Fibroblast of upper back skin (primary cell): Measurements from ENCODE around the gene PLXNB1.
A peak's percentile ranks its signal among the peaks of the same experiment; 100 is the strongest.
"Not testable (repeated sequence)": the region's sequence is repeated elsewhere in the genome, so short reads cannot be mapped to it uniquely, and the experiment has no call there.

Source experiments
- DNase-seq: peaks from one replicate; pipeline ENCODE4 v3.0.0-alpha.2; 2013

The PLXNB1 gene

DNA sequence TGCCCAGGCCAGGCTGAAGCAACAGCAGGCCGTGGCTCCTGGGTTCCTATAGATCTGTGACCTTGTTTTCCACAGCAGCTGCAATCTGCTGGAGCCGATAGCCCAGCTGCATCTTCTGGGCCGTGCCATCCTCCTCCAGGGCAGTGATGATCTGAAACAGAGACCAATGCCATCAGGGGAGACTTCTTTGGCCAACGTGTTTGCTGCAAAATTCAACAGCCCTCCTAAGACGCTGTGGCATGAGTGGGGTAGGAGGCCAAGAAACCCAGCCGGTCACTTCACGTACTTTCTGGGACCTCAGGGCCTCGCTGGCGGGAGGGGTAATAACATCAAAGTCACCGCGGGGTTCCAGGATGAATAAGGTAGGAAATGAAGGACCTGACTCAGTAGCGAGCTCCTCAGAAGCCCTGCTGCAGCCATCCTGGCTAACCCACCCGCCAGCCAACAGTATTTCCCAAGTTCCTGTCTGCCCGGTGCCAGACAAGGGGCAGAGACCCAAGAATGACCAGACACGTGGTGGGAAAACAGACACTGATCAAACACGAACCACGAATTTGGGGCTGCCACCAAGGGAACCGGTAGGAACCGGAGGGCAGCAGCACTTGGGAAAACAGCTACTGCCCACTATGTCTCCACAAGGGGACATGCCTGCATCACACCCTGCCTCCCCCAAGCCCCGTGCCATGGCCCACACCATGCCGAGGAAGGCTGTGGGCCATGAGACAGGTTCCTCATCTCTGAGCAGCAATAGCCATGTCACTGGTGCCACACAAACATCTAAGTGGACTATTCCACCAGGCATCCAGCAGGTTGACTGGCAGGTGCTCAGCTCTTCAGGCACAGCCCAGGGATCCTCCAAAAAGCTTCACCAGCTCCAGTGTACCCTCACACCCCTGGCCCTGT is 25.2 kb downstream of the PLXNB1 start:
- DNase-seq, result no peak

DNA sequence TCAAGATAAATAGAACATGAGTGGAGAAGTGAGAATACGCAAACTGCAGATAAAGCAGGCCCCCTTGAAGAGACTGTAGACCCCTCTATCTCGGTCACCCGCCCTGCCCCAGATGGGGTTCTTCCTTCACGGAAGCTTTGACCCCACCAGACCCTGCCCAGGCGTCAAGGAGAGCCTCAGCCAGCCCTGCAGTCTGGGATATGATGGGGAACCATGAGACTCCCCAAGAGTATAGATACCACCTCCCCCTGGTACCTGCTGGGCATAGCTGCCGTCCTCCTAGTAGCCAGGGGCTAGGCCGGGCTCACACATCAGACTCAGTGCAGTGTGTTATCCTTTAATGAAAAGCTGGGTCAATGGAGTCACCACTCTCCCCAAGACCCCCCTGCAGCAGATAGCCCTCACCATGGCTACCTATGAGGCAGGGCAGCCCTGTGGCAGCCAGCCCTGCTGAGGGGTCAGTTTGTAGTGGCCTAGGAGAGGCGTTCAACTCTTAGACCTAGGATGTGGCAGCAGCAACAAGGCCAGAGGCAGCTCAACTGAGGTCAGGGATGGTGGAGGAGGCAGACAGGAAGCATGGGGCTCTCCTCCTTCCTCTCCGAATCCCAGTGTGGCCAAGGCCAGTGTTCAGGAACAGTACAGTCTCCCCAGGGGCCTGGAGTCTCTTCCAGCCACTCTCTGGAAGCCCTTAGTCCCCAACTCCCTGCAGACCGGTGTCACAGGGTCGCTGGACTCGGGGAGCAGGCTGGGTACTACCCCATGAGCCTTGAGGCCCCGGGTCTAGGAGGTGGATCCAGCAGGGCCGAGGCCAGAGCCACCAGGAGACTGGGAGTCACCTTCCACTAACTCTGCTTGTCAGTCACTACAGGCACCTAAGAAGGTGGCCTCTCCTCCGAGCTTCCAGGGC is 26.1 kb downstream of the PLXNB1 start:
- no peak for DNase-seq

DNA sequence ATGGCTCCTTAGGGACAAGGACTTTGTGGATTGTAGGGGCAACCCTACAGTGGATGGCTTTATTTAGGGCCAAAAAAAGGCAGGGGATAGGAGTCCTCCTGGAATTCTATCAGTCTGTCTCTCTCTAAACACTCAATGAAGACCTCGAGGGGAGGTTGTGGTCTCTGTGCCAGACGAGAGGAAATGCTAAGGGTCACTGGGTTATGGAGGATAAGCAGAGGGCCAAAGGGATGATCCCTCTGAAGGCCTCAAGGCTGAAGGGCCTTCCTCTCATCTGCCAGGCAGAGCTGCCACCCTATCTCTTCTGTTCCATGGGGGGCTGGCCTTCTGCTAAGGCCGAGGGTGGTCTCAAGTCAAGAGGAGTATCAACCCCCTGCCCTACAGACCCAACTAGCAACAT is 27.0 kb downstream of the PLXNB1 start:
- no peak for DNase-seq

DNA sequence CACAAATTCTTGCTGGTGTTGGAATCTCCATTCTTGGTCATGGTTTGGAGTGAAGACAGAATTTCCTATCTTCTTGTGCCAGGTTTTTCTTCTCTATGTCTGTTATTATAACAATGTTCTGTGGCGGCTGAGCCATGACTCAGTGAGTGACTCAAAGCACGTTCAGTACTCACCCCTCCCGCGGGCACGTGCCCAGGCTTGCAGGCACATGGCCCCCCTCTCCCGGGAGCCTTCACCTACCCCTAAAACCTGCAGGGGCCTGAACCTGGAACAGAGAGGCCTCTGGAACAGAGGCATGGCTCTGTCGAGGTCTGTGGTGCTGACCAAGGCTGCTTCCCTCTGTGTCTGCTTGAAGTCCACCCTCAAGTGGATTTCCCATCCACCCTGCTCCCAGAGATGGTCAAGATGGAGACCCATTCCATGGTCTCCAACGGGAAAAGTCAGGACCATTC is 27.6 kb downstream of the PLXNB1 start:
- DNase-seq, result peak; percentile 89

DNA sequence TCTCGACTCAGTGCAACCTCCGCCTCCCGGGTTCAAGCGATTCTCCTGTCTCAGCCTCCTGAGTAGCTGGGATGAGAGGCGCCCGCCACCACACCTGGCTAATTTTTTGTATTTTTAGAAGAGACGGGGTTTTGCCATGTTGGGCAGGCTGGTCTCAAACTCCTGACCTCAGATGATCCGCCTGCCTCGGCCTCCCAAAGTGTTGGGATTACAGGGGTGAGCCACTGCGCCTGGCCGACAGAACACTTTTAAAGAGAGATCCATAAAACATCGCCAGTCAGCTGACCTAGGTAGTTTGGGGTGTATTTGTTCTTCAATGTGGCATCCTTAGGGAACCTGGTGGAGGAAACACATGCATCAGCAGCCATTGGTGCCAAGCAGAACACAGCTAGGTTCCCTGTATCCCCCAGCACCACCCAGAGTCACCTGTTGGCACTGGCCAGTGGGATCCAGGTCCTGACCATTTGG is 28.4 kb downstream of the PLXNB1 start:
- not testable (repeated sequence) for DNase-seq

DNA sequence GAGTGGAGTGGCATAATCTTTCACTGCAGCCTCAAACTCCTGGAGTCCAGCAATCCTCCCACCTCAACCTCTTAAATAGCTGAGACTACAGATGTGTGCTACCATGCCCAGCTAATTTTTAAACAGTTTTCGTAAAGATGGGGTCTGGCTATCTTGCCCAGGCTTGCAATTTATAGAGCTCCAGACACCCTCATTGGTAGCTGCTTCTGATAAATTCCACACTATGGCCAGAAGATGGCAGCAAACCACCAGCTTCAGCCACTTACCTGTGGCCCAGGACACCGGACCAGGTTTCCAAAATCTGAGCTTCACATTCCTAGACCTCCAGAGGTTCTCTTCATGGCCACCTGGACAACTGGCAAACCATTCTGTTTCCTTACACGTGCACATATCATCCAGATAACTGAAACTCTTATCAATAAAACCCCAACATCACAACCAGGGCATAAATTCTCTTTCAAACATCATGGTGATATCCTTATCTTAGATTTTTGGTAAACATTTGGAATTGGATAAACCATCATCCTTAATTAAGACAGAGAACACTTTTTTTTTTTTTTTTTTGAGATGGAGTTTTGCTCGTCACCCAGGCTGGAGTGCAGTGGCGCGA is 29.0 kb downstream of the PLXNB1 start:
- DNase-seq, result peak; percentile 53

DNA sequence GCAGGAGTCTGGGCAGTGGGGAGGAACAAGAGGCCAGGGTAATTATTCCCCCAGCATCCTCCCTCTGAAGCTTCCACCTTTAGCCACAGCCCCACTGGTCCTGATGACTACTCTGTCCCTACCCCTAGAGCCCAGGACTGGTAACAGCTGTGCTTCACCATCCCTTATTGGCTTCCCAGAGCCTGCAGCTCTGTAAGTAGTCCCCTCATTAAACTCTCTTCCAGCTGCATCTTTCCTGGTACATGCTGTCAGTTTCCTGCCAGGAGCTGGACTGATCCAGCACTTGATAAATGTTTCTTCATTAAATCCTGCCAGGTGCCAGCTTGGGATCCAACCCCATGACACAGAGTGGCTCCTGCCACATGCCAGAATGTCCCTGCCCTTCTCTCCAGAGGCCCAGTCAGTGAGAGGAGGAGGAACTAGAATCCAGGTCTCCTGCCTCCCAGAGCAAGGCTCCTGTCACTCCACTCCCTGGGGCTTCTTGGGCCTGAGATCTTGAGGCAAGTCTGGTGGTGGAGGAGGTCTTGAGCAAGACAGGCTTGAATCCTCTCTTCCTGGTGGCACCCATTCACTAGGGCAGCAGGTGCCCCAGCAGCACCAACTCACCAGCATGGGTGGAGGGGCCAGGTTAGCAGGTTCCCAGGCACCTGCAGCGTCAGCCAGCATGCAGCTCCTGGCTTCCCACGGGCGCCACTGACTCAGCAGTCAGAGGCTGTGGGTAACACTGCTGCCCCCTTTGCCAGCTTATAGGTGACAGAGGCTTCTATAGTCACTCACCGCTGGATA is 30.3 kb downstream of the PLXNB1 start:
- no peak for DNase-seq

DNA sequence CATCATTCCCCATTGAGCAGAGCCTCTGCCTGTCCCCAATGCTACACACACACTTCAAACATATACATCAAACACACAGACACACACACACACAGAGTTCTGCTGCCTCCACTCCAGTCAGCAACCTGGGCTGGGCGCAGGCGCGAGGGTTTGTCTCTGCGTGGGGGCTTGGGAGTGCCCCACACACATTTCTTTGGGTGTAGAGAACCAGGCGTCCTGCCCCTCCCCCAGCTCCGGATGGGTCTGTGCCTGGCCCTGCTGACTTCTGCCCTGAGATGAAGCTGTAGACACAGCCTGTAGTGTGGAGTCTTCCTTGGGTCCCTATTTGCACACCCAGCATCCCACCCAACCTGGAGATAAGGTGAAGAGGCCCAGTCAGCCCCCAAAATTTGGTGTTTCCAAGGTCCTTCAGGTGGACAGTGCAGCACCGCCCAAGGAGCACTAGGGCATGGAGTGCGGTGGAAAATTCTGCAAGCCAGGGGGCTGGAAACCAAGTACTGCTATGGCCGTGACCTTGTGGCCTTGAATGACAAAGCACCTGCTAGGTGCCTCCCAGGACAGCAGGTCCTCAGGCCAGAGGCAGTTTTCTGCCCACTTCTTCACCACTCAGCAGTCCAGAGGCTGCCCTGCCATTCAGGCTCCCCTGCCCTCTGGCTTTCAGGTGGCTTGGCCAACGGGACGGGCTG is 31.0 kb downstream of the PLXNB1 start:
- no peak for DNase-seq

DNA sequence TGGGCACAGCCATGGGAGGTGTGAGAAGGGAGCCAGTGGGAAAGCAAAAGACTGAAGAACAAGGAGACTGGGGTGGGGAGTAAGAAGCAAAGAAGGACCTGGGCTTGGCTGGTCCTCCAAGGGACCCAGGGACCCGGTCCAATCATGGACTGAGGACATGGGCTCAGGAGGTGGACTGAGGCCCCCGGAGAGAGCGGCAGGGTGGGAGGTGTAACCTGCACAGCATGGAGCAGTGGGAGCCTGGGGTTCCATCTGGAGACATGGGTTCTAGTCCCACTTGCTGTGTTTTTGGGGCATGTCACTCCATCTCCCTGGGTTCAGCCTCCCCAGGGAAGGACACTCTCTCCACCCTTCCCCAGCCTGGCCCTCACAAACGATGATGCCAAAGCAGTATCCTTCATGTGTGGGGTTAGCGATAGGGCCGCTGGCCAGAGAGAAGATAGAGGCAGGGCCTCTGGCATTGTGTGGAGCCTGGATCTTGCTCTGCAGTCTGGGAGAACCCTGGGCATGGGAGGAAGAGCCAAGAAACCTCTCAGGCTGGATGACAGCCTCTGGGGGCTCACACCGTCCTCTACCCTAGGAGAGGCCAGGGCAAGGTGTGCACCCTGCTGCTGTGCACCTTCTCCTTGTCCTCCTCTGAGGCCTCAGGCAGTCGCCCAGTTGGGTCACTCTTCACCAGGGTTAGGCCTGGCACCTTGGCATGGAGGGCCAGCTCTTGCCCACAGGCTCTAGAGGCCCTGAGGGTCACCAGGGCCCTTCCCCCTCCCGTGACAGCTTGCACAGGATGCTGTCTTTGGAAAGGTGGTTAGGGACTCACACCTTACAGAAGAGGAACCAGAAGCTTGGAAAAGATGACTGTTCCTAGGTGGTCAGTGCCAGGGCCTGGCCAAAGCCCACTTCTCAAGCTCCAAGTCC is 31.9 kb downstream of the PLXNB1 start:
- DNase-seq, result no peak

DNA sequence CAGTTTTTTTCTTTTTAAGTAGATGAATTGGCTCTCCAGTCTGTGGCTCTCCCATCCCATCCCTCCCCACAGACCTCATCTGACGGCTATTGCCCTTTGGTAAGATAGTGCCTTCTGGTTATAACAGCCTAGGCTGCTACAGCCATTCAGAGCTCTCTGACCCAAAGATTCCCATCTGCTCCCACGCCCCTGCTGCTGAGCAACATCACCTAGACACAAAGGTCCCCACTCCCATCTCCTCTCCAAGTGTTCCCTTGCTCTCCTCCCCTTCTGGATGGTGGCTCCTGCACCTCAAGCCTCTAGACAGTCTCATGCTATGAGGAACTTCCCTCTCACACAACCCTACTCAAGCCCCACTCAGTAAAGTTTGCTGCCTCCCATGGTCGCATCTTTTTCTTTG is 34.2 kb downstream of the PLXNB1 start:
- DNase-seq, result no peak

DNA sequence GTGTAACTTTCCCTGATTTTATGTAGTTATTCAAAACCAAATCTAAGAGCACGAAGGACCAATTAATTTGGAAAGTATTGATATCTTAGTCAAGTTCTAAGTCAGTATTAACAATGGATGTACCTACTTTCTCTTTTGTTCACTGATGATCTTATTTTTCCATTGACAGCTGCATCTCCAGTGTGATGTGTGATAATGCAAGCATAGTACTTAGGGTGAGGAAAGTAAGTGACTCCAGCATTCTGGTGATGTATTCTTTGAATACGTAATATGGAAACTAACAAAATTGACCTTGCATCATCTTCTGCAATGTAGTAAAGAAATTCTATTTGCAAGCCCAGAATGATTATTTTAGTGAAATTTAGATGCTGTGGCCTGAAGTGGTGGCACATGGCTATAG is 35.5 kb downstream of the PLXNB1 start:
- DNase-seq, result no peak

DNA sequence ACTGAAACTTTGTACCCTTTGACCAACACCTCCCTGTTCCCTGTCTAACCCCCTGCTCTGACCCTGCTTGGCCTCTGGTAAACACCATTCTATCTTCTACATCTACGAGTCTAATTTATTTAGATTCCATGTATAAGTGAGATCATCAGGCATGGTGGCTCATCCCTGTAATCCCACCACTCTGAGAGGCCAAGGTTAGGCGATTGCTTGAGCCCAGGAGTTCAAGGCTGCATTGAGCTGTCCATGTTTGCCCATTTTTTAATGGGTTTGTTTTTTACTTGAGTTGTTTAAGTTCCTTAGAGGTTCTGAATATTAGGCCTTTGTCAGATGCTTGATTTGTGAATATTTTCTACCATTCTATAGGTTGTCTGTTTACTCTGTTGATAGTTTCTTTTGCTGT is 40.9 kb downstream of the PLXNB1 start:
- DNase-seq, result no peak

DNA sequence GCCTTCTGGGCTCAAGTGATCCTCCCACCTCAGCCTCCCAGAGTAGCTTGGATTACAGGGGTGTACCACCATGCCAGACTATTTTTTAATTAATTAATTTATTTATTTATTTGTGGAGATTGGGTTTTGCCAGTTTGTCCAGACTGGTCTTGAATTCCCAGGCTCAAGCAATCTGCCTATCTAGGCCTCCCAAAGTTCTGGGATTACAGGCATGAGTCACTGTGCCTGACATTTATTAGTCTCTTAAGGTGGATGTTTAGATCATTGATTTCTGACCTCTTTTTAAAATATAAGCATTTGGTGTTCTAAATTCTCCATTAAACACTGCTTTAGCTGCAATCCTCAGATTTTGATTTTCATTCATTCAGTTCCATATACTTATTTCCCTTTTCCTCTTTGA is 42.3 kb downstream of the PLXNB1 start:
- DNase-seq, result no peak

DNA sequence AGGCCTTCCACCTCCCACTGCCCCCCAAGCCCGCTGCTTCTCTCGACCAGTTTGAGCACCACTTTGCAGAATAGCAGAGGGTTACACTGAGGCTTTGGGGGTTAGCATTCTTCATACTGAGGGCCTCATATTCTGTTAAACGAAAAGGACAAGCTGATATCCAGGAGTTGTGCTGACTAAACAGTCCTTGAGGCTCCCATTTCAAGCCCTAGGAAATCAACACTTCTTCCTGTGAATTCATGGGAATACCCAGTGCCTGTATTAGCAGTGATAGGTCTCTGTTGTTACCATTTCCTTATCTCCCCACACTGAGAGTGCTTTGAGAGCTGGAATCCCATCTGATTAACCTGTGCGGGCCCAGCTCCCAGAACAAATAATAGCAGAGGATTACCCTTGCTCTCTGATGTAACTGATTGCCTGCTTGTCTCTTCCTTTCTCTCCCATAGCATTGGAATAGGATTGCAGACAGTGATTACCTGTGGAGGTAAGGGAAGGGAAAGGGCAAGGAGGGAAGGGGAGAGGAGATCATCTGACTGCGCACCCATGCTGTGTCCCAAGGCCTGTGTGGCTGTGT is 56.9 kb downstream of the PLXNB1 start:
- no peak for DNase-seq

DNA sequence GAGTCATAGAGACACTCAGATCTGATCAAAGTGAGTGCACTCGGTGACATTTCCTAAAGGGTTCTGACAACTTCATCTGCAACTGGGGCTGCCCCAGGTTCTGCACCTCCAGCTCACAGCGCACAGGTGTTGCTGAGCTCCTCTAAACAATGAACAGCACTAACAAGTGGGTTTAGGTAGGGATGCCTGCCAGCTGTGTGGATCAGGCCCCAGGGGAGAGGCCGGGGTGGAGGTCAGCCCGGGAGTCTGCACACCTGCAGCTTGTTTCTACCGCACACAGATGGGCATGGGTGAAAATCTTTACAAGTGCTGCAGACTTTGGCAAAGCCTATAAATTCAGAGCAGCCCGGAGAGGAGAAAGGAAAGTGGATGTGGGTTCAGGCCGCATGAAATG is 57.5 kb downstream of the PLXNB1 start:
- DNase-seq, result no peak

DNA sequence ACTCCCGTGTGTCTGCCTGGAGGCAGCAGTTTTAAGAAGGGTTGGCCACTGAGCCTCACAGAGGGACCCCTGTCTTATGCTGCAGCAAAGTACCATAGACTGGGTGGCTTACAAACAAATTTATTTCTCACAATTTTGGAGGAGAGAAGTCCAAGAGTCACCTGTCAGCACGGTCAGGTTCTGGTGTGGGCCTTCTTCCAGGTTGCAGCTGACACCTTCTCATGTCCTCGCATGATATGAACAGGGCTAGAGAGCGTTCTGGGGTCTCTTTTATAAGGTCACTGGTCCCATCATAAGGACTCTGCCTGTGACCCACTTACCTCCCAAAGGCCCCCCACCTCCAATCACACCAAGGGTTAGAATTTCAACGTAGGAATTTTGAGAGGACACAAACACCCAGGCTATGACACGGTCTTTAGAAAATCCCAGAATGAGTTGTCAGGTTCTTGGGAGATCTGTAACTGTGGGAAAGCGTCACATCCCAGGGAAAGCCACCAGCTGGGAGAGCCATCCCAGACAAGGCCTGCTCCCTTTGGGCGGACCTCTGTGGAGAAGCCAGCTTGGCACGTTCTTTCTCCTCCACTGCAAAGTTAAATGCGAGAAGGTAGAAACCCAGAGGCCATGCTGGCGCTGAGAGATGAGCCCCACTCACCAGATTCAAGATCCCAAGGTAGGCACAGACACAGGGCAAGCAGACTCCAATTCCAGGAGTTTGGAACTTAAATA is 58.1 kb downstream of the PLXNB1 start, which contains the start of gene FBXW12:
Gene FBXW12 (plus strand): TSS at position 569 of the 726 bp plus-strand sequence. CDS start 549 bp downstream, outside the sequence.
- DNase-seq, result no peak

DNA sequence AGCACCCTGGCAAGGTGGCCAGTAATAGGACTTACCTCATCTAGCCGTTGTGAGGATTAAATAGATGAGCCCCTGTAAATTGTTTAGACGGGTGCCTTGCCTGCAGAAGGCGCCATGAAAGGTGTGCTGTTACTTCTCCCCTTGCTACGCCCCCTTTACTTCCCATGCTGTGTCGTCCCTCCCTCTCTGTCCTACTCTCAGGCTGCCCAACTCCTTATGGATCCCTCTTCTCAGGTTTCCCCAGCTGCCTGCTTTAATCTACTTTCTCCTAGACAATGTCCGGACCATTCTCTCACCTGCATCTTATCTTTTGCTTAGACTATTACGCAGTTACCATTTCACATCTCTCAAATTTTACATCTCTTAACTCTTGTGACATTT is 59.6 kb downstream of the PLXNB1 start:
- DNase-seq, result no peak

DNA sequence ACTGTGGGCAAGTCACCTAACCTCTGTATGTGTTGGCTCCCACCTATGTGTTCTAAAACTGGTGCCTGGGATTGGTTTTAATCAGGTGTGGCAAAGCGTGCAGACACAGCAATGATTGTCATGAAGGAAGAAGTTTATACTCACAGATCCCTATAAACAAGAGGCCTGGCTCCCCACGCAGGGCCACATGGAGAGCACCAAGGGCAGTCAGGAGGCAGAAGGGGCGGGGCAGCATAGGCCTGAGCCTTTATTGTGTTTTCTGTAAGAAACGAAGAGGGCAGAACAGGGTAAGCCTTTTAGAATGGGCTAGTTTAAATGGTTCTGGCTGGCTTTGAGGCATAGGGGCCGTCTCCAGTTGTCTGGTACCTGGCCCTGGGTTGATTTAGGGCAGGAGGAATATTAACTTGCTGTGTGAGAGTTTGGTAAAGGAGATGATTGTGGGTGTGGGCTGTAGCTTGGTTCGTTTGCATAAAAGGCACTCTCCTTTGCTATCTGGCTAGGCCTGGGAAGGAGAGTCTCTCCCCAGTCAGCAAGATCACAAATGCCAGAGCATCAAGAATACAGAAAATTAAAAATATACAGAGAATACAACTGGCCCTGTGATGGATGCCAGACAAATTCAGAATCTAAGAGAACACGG is 60.1 kb downstream of the PLXNB1 start:
- no peak for DNase-seq

DNA sequence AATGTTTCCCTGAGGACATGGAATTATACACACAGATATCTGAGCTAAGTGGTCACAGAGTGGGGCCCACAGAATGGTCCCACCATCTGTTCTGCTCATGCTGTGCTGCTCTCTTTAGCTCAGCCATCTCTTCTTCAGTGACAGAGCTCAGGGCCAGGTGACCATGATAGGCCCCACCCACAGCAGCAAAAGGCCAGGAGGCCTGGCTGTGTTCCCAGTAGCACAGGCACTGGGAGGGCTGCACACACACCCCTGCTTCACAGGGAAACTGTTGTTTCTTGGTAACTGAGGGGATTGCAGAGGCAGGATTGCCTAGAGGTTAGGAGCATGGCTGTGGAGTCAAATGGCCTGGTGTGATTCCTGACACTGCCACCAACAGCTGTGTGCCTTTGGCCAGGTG is 62.7 kb downstream of the PLXNB1 start:
- no peak for DNase-seq
